CD4-positive, alpha-beta T cell treated with Interleukin-1 beta for 1 hour (primary cell): ENCODE measurements around the gene HTT.

Experiments used
- DNase-seq, 2 donors: peaks; one replicate each; pipeline ENCODE4 v3.0.0-alpha.2; 2020 to 2022

The HTT gene

DNA sequence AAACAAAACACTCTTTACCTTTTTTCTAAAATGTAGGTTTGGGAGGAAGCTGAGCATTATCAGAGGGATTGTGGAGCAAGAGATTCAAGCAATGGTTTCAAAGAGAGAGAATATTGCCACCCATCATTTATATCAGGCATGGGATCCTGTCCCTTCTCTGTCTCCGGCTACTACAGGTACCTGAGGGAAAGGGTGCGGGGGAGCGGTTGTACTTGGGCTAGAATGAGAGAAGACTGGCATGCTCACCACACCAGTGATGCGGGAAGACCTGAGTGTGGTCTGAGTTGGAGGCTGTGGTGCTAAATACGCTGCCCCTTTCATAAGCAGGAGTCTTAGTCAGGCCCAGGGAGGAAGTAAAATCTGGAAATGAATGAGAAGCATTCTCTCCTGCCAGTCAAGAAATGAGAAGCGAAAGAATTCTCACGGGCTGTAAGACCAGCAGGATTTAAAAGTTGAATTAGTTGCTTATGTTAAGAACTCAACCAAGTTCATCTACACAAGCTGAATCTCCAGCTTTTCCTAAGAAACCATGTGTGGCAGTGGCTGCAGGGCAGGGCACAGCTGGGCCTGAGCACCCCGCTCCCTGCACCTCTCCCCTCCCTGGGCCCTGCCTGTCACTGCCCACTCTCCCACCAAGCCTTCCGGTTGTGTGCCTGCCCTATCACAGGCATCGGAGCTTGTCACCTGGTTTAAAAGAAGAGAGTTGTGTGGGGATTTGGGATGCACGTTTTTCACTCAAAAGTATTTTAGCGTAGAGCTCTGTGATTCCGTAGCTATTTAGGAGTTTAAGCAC, 149.7 kb downstream of the HTT start:
- DNase-seq: no peak

DNA sequence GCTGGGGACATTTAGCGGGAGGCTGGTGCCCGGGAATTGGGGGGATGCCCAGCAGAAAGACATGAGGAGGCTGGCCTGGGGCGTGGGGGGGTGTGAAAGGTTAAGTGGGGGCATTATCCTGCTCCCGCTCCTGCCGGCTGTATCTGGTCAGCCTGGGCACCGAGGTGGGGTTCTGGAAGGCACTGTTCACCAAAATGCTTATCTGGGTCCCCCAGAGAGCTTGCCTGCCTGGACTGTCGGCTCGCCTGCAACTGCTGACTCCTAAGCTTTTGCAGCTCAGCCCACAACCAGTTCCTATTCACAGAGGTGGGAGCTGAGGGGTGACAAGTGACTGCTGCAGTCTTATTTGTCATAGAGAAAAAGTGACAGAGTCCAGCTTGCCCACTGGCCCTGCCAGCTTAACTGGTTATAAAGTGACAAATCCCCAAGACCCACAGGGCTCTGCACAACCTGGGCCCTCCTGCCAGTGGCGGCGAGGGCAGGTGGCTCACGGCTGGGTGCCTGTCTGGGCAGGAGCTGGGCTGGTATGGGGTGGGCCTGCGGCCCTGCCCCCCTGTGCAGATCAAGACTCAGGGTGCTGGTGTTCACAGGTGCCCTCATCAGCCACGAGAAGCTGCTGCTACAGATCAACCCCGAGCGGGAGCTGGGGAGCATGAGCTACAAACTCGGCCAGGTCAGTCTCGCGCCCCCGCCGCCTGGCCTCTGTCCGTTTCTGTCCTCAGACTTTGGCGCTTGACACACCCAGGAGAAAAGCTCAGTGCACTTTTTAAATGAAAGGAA, 150.8 kb downstream of the HTT start:
- DNase-seq: no peak

DNA sequence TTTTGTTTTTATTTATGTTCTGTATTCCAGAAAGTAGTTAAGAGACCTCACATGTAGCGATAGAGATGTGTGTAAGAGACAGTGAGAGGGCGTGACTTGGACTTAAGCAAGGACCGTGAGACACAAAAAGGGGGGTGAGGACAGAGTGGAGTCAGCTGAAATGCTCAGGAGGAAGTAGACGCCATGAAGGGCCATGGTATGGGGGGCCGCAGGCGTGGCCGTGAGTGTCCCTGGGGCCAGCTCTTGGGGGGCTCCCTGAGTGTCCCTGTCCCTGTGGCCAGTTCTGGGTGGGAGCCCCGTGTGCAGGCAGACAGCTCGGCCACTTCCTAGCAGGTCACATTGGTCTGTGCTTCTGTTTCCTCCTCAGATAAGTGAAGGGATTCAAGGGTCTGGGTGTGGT, 151.5 kb downstream of the HTT start:
- peak in 1 of 2 donors; percentile 41 for DNase-seq

DNA sequence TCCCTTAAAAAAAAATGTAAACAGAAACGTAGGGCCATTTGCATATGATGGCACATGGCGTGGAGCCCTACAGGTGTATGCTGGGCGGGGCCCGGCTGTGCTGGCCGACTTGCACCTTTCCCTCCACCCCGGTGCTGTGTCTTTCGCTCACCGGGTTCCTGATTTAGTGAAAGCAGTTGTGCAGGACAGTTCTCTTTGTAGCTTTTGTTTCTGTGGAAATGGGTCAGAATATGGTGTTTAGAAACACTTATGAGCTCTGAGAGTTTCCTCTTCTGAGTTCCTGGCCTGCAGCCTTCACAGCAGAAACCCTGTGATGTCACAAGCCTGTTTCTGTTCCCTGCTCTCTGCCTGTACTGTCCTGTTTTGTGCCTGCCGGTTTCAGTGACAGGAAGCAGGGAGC, 152.0 kb downstream of the HTT start:
- DNase-seq: peak; percentile 13 to 40

DNA sequence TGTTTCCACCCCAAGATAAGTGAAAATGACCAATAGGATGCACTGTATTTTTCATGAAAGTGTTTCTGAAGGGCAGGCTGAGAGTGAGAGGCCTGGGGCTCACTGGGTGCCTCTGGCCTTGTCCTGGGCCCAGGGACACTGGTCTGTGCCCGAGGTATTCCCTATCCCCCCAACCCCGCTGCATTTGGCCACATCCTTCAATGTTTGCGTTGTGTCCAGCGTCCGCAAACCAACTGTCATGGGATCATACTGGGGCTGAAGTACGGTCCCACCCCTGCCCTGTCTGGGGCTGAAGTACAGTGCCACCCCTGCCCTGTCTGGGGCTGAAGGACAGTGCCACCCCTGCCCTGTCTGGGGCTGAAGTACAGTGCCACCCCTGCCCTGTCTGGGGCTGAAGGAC, 152.5 kb downstream of the HTT start:
- DNase-seq: no peak

DNA sequence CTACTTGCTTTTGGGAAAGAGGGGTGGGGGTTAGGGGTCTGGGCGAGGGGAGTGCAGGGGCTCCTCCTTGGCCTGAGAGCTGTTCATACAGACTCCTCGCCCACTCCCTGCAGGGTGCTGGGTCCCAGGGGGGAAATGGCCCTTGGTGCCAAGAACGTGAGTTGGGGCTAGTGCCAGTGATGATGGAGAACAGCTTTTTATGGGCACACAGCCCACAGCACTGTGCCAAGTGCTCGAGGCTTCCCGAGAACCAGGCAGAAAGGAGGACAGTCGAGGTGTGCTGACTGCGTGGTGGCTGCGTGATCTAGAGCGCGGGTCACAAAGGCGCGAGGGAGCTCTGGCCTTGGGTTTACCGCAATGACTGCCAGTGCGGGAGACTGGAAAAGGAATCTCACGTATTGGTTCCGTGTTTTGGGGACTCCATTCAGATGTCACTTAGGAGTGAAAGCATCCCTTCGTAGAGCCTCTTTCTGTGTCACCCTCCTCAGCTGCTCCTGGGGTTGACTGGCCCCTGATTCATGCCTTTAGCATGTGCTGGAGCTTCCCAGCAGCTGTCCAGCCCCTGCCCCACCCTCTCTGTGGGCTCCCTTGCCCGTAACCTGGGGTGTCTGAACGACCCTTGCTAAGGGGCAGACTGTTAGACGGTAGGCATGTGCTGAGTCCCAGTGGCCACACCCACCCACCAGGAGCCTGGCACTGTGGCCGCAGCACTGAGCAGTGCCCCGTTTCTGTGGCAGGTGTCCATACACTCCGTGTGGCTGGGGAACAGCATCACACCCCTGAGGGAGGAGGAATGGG, 153.6 kb downstream of the HTT start:
- no peak for DNase-seq

DNA sequence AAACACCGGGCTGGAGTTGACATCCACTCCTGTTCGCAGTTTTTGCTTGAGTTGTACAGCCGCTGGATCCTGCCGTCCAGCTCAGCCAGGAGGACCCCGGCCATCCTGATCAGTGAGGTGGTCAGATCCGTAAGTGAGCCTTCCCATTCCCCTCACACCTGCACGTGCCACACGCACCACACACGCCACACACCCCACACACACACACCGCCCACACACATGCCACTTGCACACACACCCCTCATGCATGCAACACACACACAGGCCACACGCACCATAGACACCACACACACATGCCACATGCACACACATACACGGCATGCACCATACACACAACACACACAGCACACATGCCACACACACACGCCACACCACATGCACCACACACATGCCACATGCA, 154.4 kb downstream of the HTT start:
- DNase-seq: no peak

DNA sequence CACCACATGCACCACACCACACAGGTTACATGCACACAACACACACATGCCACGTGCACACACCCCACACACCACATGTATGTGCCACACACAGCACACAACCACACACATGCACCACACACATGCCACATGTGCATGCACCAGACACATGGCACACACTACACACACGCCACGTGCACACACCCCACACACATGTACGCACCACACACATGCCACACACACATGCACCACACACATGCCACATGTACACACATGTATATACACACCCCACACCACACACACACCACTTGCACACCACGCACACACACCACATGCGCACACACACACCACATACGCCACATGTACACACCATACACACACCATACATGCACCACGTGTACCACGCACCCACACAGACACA, 154.8 kb downstream of the HTT start:
- no peak for DNase-seq

DNA sequence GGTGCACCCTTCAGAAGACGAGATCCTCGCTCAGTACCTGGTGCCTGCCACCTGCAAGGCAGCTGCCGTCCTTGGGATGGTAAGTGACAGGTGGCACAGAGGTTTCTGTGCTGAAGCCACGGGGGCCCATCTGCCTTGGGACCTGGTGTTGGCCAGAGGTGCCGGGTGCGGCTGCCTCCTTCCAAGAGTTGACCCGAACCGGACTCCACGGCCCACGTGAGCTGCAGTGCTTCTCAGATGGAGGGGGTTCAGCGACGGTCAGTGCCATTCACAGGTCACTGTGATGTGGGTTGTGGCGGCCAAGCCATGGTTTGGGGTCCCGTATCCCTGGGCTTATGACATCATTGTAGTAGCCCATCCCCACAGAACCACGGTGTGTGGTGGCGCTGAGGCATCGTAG, 155.5 kb downstream of the HTT start:
- DNase-seq: no peak

DNA sequence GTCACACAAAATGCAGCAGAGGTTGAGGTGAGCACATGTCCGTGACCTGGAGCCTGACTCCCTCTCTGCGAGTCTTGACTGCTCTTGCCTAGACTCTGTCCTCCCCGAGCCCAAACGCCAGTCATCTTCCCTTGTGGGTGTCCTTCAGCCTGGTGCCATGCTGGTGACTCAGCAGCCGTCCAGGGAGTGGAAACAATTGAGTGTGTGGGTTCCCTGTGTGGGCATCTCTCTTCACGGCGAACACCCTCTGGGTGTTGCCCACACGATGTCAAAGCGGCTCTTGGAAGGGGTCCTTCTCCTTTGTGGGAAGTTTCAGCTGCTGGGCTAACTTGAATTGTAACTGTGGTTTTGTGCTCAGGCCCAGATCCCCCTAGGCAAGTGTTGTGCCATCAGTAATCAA, 157.0 kb downstream of the HTT start:
- DNase-seq: no peak

DNA sequence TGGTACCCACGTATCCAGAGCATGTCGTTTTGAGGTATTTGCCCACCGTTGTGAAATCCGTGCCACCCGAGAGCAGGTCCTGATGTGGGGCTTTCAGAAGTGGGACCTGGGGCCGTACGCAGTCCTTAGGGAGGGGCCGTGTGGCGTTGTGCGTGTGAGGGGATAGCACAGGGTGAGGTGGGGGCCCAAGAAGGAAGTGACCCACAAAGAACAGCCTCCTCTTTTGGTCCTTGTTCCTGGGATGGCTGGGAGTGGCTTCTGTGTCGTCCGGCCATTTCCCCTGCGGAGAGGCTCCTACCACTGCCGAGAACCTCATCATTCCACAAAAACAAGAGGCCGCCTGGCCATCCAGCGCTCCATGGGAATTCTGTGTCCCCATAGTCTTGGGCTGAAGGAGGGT, 157.5 kb downstream of the HTT start:
- DNase-seq: no peak

DNA sequence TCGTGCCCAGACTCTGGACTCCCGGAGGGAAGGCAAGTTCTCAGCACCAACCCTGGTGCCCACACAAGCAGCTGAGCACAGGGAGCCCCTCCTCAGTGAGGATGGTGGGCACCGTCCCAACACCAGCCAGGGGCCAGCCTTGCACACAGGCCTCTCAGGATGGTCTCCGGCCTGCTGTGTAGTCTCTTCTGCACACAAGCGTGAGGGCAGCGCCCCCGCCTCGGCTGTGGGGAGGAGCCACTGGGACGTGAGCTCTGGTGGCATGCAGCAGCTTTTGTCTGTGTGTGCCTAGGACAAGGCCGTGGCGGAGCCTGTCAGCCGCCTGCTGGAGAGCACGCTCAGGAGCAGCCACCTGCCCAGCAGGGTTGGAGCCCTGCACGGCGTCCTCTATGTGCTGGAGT, 158.4 kb downstream of the HTT start:
- no peak for DNase-seq

DNA sequence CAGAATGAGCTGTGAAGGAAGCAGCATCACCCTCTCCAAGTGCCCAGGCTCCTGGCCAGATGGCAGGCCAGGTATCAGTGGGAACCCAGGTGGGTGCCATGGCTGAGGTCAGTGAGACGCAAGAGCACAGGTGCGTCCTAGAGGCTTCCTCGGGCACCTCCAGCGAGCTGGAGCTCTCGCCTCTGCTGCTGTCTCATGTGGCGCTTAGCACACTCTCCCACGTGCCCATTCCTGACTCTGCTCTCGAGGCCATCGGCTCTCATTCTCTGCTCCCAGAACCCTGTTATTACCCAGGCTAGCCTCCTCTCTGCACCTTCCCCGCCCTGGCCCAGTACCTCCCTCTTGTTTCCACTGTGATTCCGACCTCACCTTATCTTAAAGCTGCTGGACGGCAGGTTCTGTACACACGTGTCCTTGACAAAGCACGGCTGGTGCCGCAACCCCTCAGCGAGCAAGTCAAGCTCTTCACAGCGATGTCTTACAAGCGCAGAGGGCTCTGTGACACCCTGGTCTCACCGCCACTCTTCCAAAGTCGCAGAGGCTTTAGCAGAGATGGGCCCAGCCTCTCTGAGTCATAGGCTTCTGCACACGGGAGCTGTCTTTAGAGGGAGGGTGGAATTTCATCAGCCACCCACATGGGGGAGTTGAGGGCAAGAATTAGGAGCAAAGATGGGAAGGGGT, 159.1 kb downstream of the HTT start:
- DNase-seq: no peak

DNA sequence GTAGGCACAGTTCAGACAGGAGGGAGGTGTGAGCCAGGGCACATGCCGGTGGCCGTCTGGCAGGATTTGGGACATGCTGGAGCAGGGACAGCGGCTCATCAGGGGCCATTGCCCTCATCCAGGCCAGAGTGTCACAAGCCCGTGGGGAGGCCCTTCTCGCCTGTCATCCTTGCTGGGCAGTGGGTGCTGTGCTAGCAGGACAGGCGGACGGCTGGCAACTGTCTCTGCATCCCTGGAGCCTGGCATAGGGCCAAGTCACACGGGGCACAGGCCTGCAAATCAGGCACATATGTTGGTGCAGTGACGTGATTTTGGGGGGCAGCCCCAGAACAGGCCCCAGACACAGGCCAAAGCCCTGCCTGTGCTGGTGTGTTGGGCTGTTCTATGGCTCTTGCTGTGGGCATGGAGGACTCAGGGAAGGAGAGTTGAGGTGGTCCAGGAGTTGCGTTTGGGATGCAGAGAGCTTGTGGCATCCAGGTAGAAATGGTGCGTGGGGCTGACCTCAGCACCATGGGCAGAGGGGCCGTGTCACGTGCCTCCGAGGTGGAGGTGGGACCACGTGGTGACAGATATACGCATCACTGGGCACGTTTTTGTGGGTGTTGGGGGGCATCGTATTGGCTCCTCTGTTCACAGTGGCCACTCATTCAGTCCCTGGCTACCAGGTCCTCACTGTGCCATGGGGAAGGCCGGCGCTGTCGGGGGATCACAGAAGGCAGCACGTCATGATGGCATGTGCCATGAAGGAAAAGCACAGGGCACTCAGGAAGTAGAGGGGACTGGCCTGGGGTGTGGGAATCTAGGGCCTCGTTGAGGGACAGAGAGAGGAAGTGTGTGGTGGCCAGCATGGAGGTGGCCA, 159.9 kb downstream of the HTT start:
- DNase-seq: no peak

DNA sequence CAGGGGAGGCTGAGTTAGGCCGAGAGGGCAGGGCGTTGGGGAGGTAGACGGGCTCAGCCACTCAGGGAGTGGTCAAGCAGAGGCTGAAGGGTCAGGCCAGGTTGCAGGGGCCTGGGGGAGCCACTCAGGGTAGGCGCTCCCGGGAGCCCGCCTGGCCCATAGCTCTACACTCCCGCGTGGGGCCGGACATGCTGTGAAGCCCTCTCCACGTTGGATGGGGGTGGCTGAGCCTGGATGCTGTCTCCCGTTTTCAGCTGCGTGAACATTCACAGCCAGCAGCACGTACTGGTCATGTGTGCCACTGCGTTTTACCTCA, 160.5 kb downstream of the HTT start:
- no peak for DNase-seq

DNA sequence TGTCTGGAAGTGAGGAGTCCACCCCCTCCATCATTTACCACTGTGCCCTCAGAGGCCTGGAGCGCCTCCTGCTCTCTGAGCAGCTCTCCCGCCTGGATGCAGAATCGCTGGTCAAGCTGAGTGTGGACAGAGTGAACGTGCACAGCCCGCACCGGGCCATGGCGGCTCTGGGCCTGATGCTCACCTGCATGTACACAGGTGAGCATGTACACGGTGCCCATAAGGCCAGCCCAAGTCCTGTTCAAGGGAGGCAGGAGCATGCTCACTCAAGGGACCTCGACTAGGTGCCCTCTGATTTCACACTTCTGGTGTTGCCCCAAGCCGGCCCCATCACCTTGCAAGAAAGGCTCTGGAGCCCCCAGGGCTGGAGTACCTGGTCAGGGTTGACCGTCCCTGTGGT, 161.1 kb downstream of the HTT start:
- no peak for DNase-seq

DNA sequence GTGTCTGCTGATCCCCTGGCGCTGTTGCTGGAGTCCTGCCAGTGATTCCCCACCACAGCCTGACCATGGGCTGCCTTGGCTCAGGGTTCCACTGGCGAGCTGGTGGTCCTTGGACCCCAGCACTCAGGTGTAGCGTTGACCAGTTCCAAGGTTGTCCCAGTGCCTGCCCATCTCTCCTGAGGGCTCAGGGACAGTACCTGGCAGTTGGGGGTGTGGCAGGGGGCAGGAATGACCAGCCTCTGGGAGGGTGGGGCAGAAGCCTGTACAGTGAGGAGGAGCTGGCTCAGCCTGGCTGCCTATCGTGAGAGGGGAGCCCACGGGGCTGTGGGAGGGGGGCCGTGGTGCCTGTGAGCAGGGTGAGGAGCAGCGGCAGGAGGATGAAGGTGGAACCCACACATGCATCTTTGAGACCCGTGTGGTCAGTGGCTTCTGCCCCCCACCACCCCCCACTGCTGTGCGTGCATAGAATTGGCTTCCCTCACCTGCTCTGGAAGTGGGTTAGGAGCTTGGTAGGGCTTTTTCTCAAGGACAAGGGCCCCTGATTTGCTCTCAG, 161.9 kb downstream of the HTT start:
- no peak for DNase-seq

DNA sequence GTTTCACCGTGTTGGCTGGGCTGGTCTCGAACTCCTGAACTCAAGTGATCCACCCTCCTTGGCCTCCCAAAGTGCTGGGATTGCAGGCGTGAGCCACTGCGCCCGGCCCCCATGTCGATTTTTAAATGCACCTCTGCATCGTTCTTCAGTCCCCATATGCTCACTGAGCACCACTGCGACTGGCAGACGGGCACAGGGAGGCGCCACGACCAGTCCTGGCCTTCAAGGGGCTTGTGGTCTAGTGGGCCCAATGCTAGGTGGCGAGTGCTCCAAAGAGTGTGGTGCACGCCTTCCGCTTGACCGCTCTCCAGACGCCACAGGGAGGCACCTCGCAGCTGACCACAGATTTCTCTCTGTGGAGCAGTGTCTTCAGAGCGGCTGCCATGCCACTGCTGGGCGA, 162.8 kb downstream of the HTT start:
- no peak for DNase-seq

DNA sequence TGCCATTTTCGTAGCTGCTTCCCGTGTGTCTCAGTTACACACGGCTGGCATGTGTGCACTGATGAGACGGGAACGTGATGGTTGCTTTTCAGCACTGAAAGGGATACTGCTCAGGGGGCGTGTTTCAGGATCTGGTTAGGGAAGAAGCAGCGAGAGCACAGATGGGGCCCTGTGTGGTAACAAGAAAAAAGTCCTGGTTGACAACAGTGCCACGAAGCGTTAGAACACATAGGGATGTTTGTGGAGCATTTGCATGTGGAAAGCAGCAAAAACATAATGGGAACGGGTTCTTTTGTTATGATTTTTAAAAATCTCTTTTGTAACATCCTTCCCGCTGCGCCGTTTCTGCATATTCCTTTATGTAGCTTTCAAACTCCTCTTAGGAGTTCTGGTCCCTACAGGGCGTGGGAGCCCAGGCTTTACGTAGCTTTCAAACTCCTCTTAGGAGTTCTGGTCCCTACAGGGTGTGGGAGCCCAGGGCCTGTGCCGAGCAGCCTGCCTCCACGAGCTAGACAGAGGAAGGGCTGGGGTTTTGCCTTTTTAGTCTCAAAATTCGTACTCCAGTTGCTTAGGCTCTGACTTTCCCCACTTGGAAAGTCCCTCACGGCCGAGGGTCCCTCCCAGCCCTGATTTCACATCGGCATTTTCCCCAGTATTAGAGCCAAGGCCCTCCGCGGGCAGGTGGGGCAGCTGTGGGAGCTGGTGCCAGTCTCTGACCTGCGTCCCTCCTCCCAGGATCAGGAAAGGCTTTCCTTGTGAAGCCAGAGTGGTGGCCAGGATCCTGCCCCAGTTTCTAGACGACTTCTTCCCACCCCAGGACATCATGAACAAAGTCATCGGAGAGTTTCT, 163.5 kb downstream of the HTT start:
- DNase-seq: no peak

DNA sequence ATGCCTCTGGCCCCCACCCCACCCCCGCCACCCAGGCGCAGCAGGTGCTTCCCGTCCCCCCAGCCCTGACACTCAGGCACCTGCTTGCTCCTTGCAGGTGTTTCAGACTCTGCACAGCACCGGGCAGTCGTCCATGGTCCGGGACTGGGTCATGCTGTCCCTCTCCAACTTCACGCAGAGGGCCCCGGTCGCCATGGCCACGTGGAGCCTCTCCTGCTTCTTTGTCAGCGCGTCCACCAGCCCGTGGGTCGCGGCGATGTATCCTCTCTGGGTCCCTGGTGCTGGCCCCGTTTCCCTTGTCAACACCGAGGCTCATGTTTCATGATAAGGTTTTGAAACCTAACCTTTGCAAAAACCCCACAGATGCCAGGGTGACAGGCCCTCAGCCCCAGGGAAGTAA, 164.2 kb downstream of the HTT start:
- DNase-seq: no peak

DNA sequence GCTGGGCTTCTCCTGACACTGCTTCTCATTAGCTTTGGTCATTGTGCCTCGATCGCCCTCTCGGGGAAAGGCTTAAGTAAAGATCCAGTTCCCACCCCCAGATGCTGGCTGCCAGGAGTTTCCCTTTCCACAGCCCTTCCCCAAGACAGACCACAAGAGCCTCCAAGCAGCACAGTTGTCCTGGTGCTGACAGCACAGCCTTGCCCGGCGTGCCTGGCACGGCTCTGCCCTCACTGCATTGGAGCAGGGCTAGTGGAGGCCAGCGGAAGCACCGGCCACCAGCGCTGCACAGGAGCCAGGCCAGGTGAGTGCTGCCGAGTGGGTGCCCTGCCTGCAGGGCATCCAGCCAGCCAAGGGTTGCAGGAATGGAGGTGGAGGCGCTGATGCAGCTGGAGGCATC, 164.8 kb downstream of the HTT start:
- no peak for DNase-seq
